Measurements from ENCODE around the gene JDP2.

JDP2 gene

DNA sequence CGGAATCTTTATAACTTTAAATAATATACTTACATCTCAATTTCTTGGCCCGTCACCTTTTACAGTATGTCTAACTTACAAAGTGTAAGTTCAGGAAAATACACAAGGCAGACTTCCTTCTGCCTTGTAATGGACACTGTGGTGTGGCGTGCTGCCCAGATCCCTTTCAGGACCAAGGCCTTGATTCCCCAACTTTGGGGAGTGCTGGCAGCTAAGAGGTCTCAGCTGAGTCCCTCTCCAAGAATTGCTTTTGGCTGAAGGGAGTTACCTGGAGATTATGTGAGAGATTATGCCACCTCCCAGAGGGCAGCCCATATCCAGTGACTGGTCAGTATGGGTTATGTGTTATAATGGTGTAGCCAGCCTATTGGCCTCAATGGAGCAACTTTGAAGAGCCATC is 73.3 kb downstream of the JDP2 start:
- Histone ChIP-seq H3K9me2 (ENCODE audit: low read depth, low read length) (no peaks in the 10 kb centered on the region), H3F3A (ENCODE audit: insufficient read depth, low read length) (no peaks in the 10 kb centered on the region), H3K4me3 (ENCODE audit: low read depth, low read length, poor library complexity, severe bottlenecking) (no peak overlapping the region), H3K4me1 (ENCODE audit: insufficient read depth, low read length, severe bottlenecking) (no peaks in the 10 kb centered on the region), H4K20me1 (ENCODE audit: insufficient read depth, low read length) (no peaks in the 10 kb centered on the region), H3K9ac (ENCODE audit: low read length) (no peak overlapping the region), H3K4me2 (ENCODE audit: low read length) (no peak overlapping the region), H2AFZ (ENCODE audit: low read length) (no peak overlapping the region), H3K79me2 (ENCODE audit: insufficient read depth, low read length) (no peaks in the 10 kb centered on the region), H3K27me3 (ENCODE audit: insufficient read depth, low read length) (no peaks in the 10 kb centered on the region), H3K27ac (ENCODE audit: low read depth, low read length, poor library complexity, severe bottlenecking) (no peak overlapping the region), H3K9me3 (ENCODE audit: low read length) (no peaks in the 10 kb centered on the region), H3K36me3 (ENCODE audit: insufficient read depth, low read length) (no peaks in the 10 kb centered on the region)
- TF ChIP-seq, protein P1, sequence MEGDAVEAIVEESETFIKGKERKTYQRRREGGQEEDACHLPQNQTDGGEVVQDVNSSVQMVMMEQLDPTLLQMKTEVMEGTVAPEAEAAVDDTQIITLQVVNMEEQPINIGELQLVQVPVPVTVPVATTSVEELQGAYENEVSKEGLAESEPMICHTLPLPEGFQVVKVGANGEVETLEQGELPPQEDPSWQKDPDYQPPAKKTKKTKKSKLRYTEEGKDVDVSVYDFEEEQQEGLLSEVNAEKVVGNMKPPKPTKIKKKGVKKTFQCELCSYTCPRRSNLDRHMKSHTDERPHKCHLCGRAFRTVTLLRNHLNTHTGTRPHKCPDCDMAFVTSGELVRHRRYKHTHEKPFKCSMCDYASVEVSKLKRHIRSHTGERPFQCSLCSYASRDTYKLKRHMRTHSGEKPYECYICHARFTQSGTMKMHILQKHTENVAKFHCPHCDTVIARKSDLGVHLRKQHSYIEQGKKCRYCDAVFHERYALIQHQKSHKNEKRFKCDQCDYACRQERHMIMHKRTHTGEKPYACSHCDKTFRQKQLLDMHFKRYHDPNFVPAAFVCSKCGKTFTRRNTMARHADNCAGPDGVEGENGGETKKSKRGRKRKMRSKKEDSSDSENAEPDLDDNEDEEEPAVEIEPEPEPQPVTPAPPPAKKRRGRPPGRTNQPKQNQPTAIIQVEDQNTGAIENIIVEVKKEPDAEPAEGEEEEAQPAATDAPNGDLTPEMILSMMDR (IDR thresholded peaks at IDR 0.05; ENCODE audit: low read length) = no peak
- TF ChIP-seq EZH2 (IDR thresholded peaks at IDR 0.05; ENCODE audit: borderline replicate concordance, low read length) = no peak

- H3K4me2 ChIP-seq (ENCODE audit: low read length) = no peak overlapping the region
- no peaks in the 10 kb centered on the region for H3K9me3 ChIP-seq (ENCODE audit: low read length)
- H3K4me1 ChIP-seq (ENCODE audit: insufficient read depth, low read length, severe bottlenecking) = no peaks in the 10 kb centered on the region
- H3K27me3 ChIP-seq (ENCODE audit: insufficient read depth, low read length) = no peaks in the 10 kb centered on the region
- no peaks in the 10 kb centered on the region for H3K9me2 ChIP-seq (ENCODE audit: low read depth, low read length)
- no peak overlapping the region for H3K27ac ChIP-seq (ENCODE audit: low read depth, low read length, poor library complexity, severe bottlenecking)
- no peaks in the 10 kb centered on the region for H4K20me1 ChIP-seq (ENCODE audit: insufficient read depth, low read length)
- H3K79me2 ChIP-seq (ENCODE audit: insufficient read depth, low read length) = no peaks in the 10 kb centered on the region
- H3K36me3 ChIP-seq (ENCODE audit: insufficient read depth, low read length) = no peaks in the 10 kb centered on the region
- H3K4me3 ChIP-seq (ENCODE audit: low read depth, low read length, poor library complexity, severe bottlenecking) = no peak overlapping the region
- H2AFZ ChIP-seq (ENCODE audit: low read length) = no peak overlapping the region
- no peaks in the 10 kb centered on the region for H3F3A ChIP-seq (ENCODE audit: insufficient read depth, low read length)
- TF ChIP-seq, protein P1 (IDR thresholded peaks at IDR 0.05; ENCODE audit: low read length) = no peak
- TF ChIP-seq EZH2 (IDR thresholded peaks at IDR 0.05; ENCODE audit: borderline replicate concordance, low read length) = no peak
- H3K9ac ChIP-seq (ENCODE audit: low read length) = no peak overlapping the region
Measured at GRCh38 chr14:75504411-75504810, 76.6 kb downstream of the JDP2 start.

GRCh38 chr14:75506930-75507329 is 79.1 kb downstream of the JDP2 start:
- Histone ChIP-seq H3K27me3 (ENCODE audit: insufficient read depth, low read length) (0 out of 2 replicates have a peak, but pooled peaks cover under 1% of the 10 kb centered on the region), H3K9me2 (ENCODE audit: low read depth, low read length) (no peaks in the 10 kb centered on the region), H3K9ac (ENCODE audit: low read length) (no peak overlapping the region), H2AFZ (ENCODE audit: low read length) (no peak overlapping the region), H3K4me2 (ENCODE audit: low read length) (no peak overlapping the region), H3F3A (ENCODE audit: insufficient read depth, low read length) (no peaks in the 10 kb centered on the region), H3K4me1 (ENCODE audit: insufficient read depth, low read length, severe bottlenecking) (no peaks in the 10 kb centered on the region), H3K4me3 (ENCODE audit: low read depth, low read length, poor library complexity, severe bottlenecking) (no peak overlapping the region), H3K79me2 (ENCODE audit: insufficient read depth, low read length) (no peaks in the 10 kb centered on the region), H3K27ac (ENCODE audit: low read depth, low read length, poor library complexity, severe bottlenecking) (no peak overlapping the region), H4K20me1 (ENCODE audit: insufficient read depth, low read length) (no peaks in the 10 kb centered on the region), H3K36me3 (ENCODE audit: insufficient read depth, low read length) (no peaks in the 10 kb centered on the region), H3K9me3 (ENCODE audit: low read length) (peaks cover 5% of the 10 kb centered on the region; the same call in 1 of the 2 replicates)
- TF ChIP-seq EZH2 (IDR thresholded peaks at IDR 0.05; ENCODE audit: borderline replicate concordance, low read length) = no peak
- TF ChIP-seq, protein P1 (IDR thresholded peaks at IDR 0.05; ENCODE audit: low read length) = no peak

Measured in OCI-LY1 (cell line).